HG03196 (cell line): ENCODE data around the gene BGLAP.
"Not testable (repeated sequence)": the region's sequence is repeated elsewhere in the genome, so short reads cannot be mapped to it uniquely, and the experiment has no call there.

Experiments used
- ATAC-seq: cut with Tn5 transposase; IDR thresholded peaks from one replicate; pipeline ENCODE4 v1.9.1; 2021; ENCODE audit not compliant: unreplicated experiment

Gene BGLAP

DNA sequence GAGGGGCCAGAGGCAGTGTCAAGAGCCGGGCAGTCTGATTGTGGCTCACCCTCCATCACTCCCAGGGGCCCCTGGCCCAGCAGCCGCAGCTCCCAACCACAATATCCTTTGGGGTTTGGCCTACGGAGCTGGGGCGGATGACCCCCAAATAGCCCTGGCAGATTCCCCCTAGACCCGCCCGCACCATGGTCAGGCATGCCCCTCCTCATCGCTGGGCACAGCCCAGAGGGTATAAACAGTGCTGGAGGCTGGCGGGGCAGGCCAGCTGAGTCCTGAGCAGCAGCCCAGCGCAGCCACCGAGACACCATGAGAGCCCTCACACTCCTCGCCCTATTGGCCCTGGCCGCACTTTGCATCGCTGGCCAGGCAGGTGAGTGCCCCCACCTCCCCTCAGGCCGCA, at the start of gene BGLAP:
Gene BGLAP (plus strand): TSS at position 259 of the 400 bp plus-strand sequence. CDS start 48 bp downstream, at position 307.
- ATAC-seq, result no peak

- no peak for ATAC-seq
Observed at GRCh38 chr1:156193208-156193487, 48.8 kb upstream of the BGLAP start.

- ATAC-seq, result peak; percentile 95
Observed at GRCh38 chr1:156193488-156194299, 48.3 kb upstream of the BGLAP start, which contains the start of gene SLC25A44. TSS of gene SLC25A44 (plus strand) at chr1:156194104. CDS start at chr1:156199848, 5,744 bp downstream.

DNA sequence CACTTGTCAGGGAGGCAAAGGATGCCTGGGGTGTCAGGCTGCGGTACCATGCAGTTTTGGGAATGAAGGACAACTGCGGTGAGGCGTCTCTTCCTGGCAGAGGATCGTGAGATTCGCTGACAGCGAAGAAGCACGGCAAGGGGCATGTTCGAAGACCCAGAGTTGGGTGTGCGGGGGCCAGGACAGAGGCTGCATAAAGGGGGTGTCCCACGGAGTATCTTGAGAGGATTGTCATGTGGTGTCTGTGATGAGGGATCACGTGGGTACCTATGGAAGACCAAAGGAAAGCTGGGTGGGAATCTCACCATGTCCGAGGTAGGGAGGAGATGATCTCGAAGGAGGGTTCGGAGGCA, 47.7 kb upstream of the BGLAP start:
- ATAC-seq, result no peak

GRCh38 chr1:156195853-156196252, 46.1 kb upstream of the BGLAP start:
- ATAC-seq, result no peak

GRCh38 chr1:156196445-156196844, 45.5 kb upstream of the BGLAP start:
- ATAC-seq, result no peak

GRCh38 chr1:156198831-156199349, 43.1 kb upstream of the BGLAP start:
- ATAC-seq, result no peak

GRCh38 chr1:156200044-156200443, 41.9 kb upstream of the BGLAP start:
- ATAC-seq, result no peak

DNA sequence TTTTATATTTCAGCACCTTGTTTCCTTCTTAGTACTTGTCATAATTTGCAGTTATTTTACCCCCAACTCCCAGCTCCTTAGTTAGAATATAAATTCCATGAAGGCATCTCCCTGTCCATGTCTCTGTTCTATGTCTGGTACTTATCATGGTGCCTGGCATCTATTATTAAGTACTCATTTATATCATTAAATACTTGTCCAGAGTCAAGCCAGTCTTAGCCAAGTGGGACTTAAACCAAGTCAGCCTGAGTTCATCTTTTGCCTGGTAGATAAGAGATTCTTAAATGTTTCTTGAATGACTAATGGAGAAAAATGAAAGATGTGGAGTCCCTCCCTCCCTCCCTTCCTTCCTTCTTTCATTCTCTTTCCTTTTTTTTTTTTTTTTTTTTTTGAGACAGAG, 38.7 kb upstream of the BGLAP start:
- no peak for ATAC-seq

GRCh38 chr1:156204686-156205085, 37.3 kb upstream of the BGLAP start:
- no peak for ATAC-seq

DNA sequence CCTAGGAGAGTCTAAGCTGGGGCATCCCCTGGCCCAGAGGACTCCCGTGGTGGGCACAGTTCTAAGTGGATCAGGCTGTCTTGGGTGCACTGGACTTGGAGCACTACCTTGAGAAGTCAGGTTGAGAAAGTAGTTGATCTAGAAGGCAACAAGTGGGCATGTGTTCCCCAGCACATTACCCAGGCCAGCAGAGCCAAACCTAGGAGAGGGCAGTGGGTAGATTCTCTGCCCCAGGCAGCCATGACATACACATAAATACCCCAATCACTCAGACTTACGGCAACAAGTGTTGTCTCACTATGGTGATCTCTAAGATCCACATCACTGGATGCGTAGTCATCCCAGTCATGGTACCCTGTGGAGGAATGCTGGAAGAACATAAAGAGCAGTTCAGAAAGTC, 30.7 kb upstream of the BGLAP start:
- ATAC-seq, result no peak

DNA sequence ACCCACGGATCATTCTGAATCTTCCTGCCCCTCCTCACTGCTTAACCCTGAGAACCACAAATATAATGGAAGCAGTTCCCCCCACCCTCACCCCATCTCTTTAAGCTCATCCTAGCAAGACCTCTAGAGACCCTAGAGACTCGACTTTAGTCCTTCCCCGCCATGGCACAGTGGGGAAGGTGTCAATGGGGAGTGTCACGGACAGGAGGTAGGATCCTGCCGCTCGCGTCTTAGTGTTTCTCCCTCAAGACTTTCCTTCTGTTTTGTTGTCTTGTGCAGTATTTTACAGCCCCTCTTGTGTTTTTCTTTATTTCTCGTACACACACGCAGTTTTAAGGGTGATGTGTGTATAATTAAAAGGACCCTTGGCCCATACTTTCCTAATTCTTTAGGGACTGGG, 29.9 kb upstream of the BGLAP start:
- ATAC-seq, result no peak

GRCh38 chr1:156212833-156213643, 28.9 kb upstream of the BGLAP start, which contains the start of gene PMF1:
TSS of gene PMF1 (plus strand) at chr1:156213007. CDS start at chr1:156213016, 9 bp downstream.
- peak; percentile 83 for ATAC-seq

DNA sequence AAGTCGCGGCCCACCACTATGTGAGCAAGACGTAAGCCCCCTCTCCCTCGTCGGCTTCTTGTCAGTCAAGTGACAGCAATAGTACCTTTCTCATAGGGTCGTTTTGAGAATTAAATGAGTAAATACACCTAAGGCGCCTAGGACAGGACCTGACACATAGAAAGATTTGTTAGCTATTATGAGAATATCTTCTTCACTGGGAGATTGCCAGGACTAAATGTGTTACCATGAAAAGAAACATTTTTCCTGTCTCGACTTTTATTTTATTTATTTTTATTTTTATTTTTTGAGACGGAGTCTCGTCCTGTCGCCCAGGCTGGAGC, 28.4 kb upstream of the BGLAP start:
- ATAC-seq, result no peak

DNA sequence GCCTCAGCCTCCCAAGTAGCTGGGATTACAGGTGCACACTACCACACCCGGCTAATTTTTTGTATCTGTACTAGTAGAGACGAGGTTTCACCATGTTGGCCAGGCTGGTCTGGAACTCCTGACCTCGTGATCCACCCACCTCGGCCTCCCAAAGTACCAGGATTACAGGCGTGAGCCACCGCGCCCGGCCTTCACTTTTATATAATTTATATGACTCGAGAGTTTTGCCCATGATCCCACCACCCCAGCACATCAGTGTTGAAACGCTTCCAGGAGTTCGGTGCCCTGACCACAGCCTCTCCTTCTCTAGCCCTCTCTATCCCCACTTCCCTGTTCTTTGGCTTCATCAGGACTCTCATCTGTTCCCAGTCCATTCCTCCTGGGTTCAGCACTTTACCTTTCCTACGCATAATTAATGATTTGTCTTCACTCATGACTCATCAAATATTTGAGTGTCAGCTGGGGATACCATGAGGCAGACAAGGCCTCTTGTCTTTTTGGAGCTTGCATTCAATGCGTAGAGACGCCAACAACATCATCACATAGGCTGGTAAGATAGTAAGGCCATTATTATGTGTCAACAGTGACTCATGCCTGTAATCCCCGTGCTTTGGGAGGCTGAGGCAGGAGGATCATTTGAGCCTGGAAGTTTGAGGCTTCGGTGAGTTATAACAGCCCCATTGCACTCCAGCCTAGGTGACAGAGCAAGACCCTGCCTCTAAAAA, 27.8 kb upstream of the BGLAP start:
- no peak for ATAC-seq

- ATAC-seq, result not testable (repeated sequence)
Observed at GRCh38 chr1:156216361-156217086, 25.5 kb upstream of the BGLAP start.

DNA sequence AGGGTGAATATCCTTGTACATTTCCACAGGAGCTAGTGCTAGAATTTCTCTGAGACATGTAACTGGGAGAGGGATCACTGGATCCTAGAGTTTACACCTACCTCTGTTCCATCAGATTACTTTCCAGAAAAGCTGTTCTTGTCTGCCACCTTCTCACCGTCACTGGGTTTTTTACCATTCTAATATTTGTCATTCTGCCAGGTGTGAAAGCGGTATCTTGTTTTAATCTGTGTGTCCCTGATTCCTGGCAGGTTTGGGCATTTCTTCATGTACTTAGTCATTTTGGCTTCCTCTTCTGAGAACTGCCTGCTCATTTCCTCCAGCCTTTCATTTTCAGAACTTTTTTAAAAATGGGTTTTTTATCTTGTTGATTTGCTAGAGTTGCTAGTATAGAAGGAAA, 24.1 kb upstream of the BGLAP start:
- no peak for ATAC-seq

DNA sequence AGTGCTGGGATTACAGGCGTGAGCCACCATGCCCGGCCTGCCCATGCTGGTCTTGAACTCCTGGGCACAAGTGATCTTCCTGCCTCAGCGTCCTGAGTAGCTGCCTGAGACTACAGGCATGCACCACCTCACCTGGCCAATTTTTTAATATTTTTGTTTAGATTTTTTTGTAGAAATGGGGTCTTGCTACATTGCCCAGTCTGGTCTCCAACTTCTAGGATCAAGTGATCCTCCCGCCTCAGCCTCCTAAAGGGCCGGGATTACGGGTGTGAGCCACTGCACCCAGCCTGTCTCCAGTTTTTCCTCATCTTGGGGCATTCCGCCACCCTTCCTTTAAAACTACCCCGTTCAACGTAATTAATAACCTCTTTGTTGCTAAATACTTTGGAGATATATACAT, 21.8 kb upstream of the BGLAP start:
- no peak for ATAC-seq

DNA sequence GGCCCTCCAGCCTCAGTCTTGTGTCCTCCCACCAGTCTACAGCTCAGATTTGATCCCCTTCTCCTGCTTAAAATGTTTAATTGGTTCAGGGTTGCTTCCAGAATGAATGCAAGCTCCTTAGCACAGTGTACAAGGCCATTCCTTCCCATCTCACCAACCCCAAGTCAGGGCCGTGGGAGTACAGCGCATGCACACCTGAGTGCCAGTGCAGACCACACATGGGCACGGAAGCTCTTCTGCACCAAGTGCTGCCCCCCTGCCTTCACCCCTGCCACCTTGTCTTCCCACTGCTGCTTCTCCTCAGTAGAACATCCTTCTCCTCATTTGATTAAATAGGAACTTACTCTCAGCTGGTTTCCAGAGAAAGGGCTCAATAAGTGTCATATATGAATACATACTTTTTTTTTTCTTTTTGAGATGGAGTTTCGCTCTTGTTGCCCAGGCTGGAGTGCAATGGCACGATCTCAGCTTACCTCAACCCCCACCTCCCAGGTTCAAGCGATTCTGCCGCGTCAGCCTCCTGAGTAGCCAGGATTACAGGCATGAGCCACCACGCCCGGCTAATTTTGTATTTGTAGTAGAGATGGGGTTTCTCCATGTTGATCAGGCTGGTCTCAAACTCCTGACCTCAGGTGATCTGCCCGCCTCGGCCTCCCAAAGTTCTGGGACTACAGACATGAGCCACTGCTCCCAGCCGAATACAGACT, 19.8 kb upstream of the BGLAP start:
- ATAC-seq, result no peak

DNA sequence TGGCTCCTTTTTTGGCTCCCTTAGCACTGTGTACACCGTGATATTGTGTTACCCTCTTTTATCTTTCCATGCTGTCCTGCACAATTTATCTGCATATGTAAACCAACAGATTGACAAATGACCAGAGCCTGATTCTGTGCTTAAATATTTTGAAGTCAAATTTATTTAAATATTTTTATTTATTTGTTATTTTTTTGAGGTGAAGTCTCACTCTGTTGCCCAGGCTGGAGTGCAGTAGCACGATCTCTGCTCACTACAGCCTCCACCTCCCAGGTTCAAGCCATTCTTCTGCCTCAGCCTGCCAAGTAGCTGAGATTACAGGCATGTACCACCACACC, 16.3 kb upstream of the BGLAP start:
- no peak for ATAC-seq
